Measurements from ENCODE around the gene GALM.

The GALM gene

GRCh38 chr2:38722271-38723061, 56.6 kb downstream of the GALM start:
- DNase-seq (ENCODE audit: low read depth): peak; percentile 17
- H3K4me3 ChIP-seq (ENCODE audit: low read depth, low read length): no peak overlapping the region
- TF ChIP-seq, protein P1, sequence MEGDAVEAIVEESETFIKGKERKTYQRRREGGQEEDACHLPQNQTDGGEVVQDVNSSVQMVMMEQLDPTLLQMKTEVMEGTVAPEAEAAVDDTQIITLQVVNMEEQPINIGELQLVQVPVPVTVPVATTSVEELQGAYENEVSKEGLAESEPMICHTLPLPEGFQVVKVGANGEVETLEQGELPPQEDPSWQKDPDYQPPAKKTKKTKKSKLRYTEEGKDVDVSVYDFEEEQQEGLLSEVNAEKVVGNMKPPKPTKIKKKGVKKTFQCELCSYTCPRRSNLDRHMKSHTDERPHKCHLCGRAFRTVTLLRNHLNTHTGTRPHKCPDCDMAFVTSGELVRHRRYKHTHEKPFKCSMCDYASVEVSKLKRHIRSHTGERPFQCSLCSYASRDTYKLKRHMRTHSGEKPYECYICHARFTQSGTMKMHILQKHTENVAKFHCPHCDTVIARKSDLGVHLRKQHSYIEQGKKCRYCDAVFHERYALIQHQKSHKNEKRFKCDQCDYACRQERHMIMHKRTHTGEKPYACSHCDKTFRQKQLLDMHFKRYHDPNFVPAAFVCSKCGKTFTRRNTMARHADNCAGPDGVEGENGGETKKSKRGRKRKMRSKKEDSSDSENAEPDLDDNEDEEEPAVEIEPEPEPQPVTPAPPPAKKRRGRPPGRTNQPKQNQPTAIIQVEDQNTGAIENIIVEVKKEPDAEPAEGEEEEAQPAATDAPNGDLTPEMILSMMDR (conservative IDR thresholded peaks at IDR 0.05; ENCODE audit: low read depth, low read length): peak; percentile 23

DNA sequence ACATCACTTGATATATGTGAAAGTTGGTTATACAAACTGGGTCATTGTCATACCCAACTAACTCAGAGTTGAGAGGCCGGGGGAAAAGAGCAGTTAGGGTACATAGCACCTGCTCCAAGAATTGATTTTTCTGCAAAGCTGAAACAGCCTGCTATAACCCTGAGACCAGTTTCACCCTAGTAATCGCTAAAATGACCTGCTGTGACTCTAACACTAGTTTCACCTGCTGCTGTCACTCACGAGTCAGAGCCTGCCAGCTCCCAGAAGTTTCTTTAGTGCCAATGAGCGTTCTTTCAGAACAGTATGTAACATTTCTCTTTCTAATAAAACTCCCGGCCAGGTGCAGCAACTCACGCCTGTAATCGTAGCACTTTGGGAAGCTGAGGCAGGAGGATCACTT, 57.3 kb downstream of the GALM start:
- TF ChIP-seq, protein P1 (conservative IDR thresholded peaks at IDR 0.05; ENCODE audit: low read depth, low read length): no peak
- DNase-seq (ENCODE audit: low read depth): no peak
- H3K4me3 ChIP-seq (ENCODE audit: low read depth, low read length): no peak overlapping the region

DNA sequence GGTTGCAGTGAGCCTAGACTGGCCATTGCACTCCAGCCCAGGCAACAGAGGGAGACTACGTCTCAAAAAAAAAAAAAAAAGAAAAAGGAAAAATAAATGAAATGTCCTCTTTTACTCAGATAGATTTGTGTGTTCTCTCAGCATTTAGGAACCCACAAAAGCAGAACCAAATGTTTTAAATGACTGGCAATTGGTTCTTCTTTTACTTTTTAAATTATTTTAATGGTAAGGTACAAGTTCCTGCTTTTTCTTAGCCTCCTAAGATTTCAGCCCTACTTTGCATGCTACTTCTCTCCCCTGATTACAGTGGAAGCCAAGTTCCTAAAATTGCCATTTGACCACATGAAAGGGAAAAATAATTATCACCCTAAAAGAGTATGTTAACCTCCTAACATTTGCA, 61.7 kb downstream of the GALM start:
- no peak overlapping the region for H3K4me3 ChIP-seq (ENCODE audit: low read depth, low read length)
- TF ChIP-seq, protein P1 (conservative IDR thresholded peaks at IDR 0.05; ENCODE audit: low read depth, low read length): no peak
- no peak for DNase-seq (ENCODE audit: low read depth)

DNA sequence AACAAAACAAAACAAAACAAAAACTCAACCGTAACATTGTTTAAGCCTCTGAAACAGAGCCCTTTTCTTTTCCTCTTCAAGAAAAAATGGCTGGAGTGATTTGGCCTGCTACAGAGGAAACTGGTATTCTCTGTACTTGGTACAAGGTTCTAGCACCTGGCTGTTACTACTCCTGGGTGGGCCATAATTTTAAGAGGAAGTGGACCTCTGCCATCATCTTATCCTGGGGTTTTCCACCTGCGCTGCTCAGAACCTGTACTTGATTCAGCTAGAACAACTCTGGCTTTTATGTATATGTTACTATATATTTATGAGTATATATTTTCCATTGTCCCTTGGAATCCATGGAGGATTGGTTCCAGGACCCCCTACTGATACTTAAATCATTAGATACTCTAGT, 62.8 kb downstream of the GALM start:
- TF ChIP-seq, protein P1 (conservative IDR thresholded peaks at IDR 0.05; ENCODE audit: low read depth, low read length): no peak
- no peak for DNase-seq (ENCODE audit: low read depth)
- H3K4me3 ChIP-seq (ENCODE audit: low read depth, low read length): no peak overlapping the region

GRCh38 chr2:38731090-38731489, 65.2 kb downstream of the GALM start:
- no peak for DNase-seq (ENCODE audit: low read depth)
- TF ChIP-seq, protein P1 (conservative IDR thresholded peaks at IDR 0.05; ENCODE audit: low read depth, low read length): no peak
- no peak overlapping the region for H3K4me3 ChIP-seq (ENCODE audit: low read depth, low read length)

DNA sequence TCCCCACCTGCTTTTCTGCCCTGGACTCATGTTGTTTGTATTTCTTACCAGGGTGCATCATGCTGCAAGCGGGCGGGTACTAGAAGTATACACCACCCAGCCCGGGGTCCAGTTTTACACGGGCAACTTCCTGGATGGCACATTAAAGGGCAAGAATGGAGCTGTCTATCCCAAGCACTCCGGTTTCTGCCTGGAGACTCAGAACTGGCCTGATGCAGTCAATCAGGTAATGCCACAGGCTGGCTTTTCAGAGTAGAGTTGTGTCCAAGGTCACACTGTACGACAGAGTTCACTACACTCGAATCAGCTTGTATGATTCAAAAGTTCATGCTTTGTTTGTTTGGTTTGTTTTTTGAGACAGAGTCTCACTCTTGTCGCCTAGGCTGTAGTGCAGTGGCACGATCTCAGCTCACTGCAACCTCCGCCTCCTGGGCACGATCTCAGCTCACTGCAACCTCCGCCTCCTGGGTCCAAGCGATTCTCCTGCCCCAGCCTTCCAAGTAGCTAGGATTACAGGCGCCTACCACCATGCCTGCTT, 65.8 kb downstream of the GALM start:
- H3K4me3 ChIP-seq (ENCODE audit: low read depth, low read length): no peak overlapping the region
- TF ChIP-seq, protein P1 (conservative IDR thresholded peaks at IDR 0.05; ENCODE audit: low read depth, low read length): no peak

More for the DNA sequence above, 65.8 kb downstream of the GALM start:
- DNase-seq (ENCODE audit: low read depth): no peak
